ENCODE results near the gene SAMD9.
A peak's percentile ranks its signal among the peaks of the same experiment; 100 is the strongest.

GRCh38 chr7:93055543-93056107, 62.2 kb downstream of the SAMD9 start:
- TF ChIP-seq CTCF (conservative IDR thresholded peaks at IDR 0.05; ENCODE audit: low read depth, low read length) (peak; percentile 80), EZH2 (IDR thresholded peaks at IDR 0.05; ENCODE audit: borderline replicate concordance, low read depth, low read length, poor library complexity, severe bottlenecking) (no peak)

Measured in A673 (cell line).